Stimulated activated CD8-positive, alpha-beta memory T cell treated with anti-CD3 and anti-CD28 coated beads, Interleukin-7, amount 100 ng/mL, for 24 hours (primary cell): ENCODE data around the gene COL18A1.

ENCODE experiments used
- DNase-seq: peaks from one replicate; pipeline ENCODE4 v3.0.0-alpha.2; 2020; ENCODE audit warnings: low read depth

COL18A1 gene

GRCh38 chr21:45455674-45456583 lies 51.0 kb downstream of the COL18A1 start:
- no peak for DNase-seq

GRCh38 chr21:45456584-45457160 lies 51.7 kb downstream of the COL18A1 start:
- no peak for DNase-seq

GRCh38 chr21:45457161-45457831 lies 52.3 kb downstream of the COL18A1 start:
- DNase-seq: no peak

- no peak for DNase-seq
Observed at GRCh38 chr21:45457832-45458172, 52.8 kb downstream of the COL18A1 start.

- no peak for DNase-seq
Observed at GRCh38 chr21:45458281-45459170, 53.6 kb downstream of the COL18A1 start.

GRCh38 chr21:45459171-45460010 lies 54.4 kb downstream of the COL18A1 start:
- no peak for DNase-seq

GRCh38 chr21:45460011-45460565 lies 55.1 kb downstream of the COL18A1 start:
- DNase-seq: no peak

- no peak for DNase-seq
Observed at GRCh38 chr21:45460611-45461368, 55.8 kb downstream of the COL18A1 start.

GRCh38 chr21:45461369-45461750 lies 56.4 kb downstream of the COL18A1 start:
- no peak for DNase-seq

- no peak for DNase-seq
Observed at GRCh38 chr21:45461806-45462341, 56.9 kb downstream of the COL18A1 start.

- DNase-seq: no peak
Observed at GRCh38 chr21:45463871-45464270, 58.9 kb downstream of the COL18A1 start.

GRCh38 chr21:45464309-45464708 lies 59.3 kb downstream of the COL18A1 start:
- no peak for DNase-seq

- no peak for DNase-seq
Observed at GRCh38 chr21:45465105-45465504, 60.1 kb downstream of the COL18A1 start.

- no peak for DNase-seq
Observed at GRCh38 chr21:45465611-45466329, 60.8 kb downstream of the COL18A1 start.

- no peak for DNase-seq
Observed at GRCh38 chr21:45466330-45467220, 61.6 kb downstream of the COL18A1 start.

GRCh38 chr21:45467221-45467779 lies 62.3 kb downstream of the COL18A1 start:
- no peak for DNase-seq

- DNase-seq: no peak
Observed at GRCh38 chr21:45468051-45468970, 63.3 kb downstream of the COL18A1 start.
